Lung (tissue), 12 donors: ENCODE measurements around the gene TEC. TPM values are rescaled to one million over a fixed set of nuclear protein-coding genes. Genes with fewer than 3 reads are reported as not detected.

Experiments used
- ATAC-seq: fragments of 200-7000 bp; cut with Tn5 transposase; one replicate; pipeline ENCODE4 v1.9.1; 2020; ENCODE audit warnings: moderate number of reproducible peaks; ENCODE audit not compliant: insufficient read depth, low FRiP score
- DNase-seq, 3 donors: peaks; one replicate each; pipeline ENCODE4 v3.0.0-alpha.2; 2013 to 2017
- H3K27ac ChIP-seq, 2 donors: one replicate each; pipeline ENCODE4 v1.5.1; 2013; ENCODE audit warnings: mild to moderate bottlenecking in 2 of 2, moderate library complexity in 2 of 2, control low read depth in 1 of 2, inconsistent platforms in 1 of 2, low read depth in 1 of 2, low read length in 1 of 2
- H3K27me3 ChIP-seq, 3 donors: one replicate each; pipeline ENCODE4 v1.5.1; 2013; ENCODE audit warnings: low read length in 2 of 3; ENCODE audit not compliant: control insufficient read depth in 3 of 3, insufficient read depth in 3 of 3
- H3K36me3 ChIP-seq, 4 donors: one replicate each; pipeline ENCODE4 v1.5.1; 2013; ENCODE audit warnings: low read length in 4 of 4, mild to moderate bottlenecking in 1 of 4, moderate library complexity in 1 of 4; ENCODE audit not compliant: control insufficient read depth in 4 of 4, insufficient read depth in 4 of 4
- H3K4me1 ChIP-seq, 5 donors: one replicate each; pipeline ENCODE4 v1.5.1; 2013; ENCODE audit warnings: low read length in 5 of 5, mild to moderate bottlenecking in 2 of 5, moderate library complexity in 1 of 5; ENCODE audit not compliant: control insufficient read depth in 5 of 5, insufficient read depth in 5 of 5
- H3K4me3 ChIP-seq: one replicate; pipeline ENCODE4 v1.5.1; 2013; ENCODE audit warnings: mild to moderate bottlenecking, control low read depth, moderate library complexity
- H3K9ac ChIP-seq, 2 donors: one replicate each; pipeline ENCODE4 v1.5.1; 2013; ENCODE audit warnings: low read length in 2 of 2, control low read depth in 1 of 2; ENCODE audit not compliant: insufficient read depth in 1 of 2
- H3K9me3 ChIP-seq, 4 donors: one replicate each; pipeline ENCODE4 v1.5.1; 2013; ENCODE audit warnings: low read length in 3 of 4, mild to moderate bottlenecking in 1 of 4, moderate library complexity in 1 of 4; ENCODE audit not compliant: control insufficient read depth in 4 of 4, insufficient read depth in 3 of 4
- CTCF ChIP-seq: IDR thresholded peaks from 2 replicates; pipeline ENCODE4 v1.5.1; 2012; ENCODE audit warnings: mild to moderate bottlenecking; ENCODE audit errors: control extremely low read depth, extremely low read depth
- WGBS, 2 donors: extraction: QIAGEN DNeasy Blood & Tissue Kit; methylation state at CpG; one replicate each; pipeline ENCODE4 v1.1.7; 2013; 5-methylcytosine and 5-hydroxymethylcytosine counted together
- polyA plus RNA-seq, 2 donors: library from polyadenylated mRNA; stranded (reverse); fragments of 200-250 nt; gene quantifications; one replicate each; pipeline ENCODE4 v1.2.1, GENCODE V29; 2013
- total RNA-seq, 2 donors: library from RNA; depleted of rRNA in 1 of 2; stranded (reverse); fragments of >200 nt in 1 of 2; gene quantifications; one replicate each; pipeline ENCODE4 v1.2.1, GENCODE V29; 2014 to 2021
- donor health status: control.
- donor health status: control.
- donor health status: Bipolar disorder and iron deficiency.
- donor health status: healthy.
- donor health status: DM: yes; HTN: yes; CAD: no.

TEC gene
- total and polyA plus RNA-seq, 4 donors = 2.0 to 19.8 (median 3.1) TPM

GRCh38 chr4:48178931-48179330 is 90.7 kb downstream of the TEC start:
- H3K27me3 ChIP-seq = no peaks in the 10 kb centered on the region
- no peak overlapping the region for H3K9ac ChIP-seq
- H3K4me1 ChIP-seq = no peaks in the 10 kb centered on the region
- ATAC-seq = no peak
- no peak overlapping the region for H3K27ac ChIP-seq
- no peak for TF ChIP-seq CTCF
- no peaks in the 10 kb centered on the region for H3K9me3 ChIP-seq
- no peaks in the 10 kb centered on the region for H3K36me3 ChIP-seq
- WGBS, 2 donors = 74 to 77% methylated on average over 4 of the region's 4 CpGs
- no peak overlapping the region for H3K4me3 ChIP-seq
- DNase-seq = no peak

GRCh38 chr4:48175806-48176205 is 93.8 kb downstream of the TEC start:
- DNase-seq (no peak), ATAC-seq (no peak)
- H3K4me1 ChIP-seq = no peaks in the 10 kb centered on the region

GRCh38 chr4:48175328-48175727 is 94.3 kb downstream of the TEC start:
- Histone ChIP-seq H3K27ac (no peak overlapping the region), H3K9me3 (no peaks in the 10 kb centered on the region), H3K9ac (no peak overlapping the region), H3K4me1 (no peaks in the 10 kb centered on the region), H3K27me3 (no peaks in the 10 kb centered on the region), H3K36me3 (no peaks in the 10 kb centered on the region), H3K4me3 (no peak overlapping the region)
- no peak for TF ChIP-seq CTCF
- 57 to 71% methylated on average over 7 of the region's 7 CpGs for WGBS, 2 donors
- ATAC-seq = no peak
- no peak for DNase-seq

More at GRCh38 chr4:48175806-48176205, 93.8 kb downstream of the TEC start:
- no peak overlapping the region for H3K4me3 ChIP-seq
- H3K27me3 ChIP-seq = no peaks in the 10 kb centered on the region
- no peak overlapping the region for H3K27ac ChIP-seq
- H3K9me3 ChIP-seq = no peaks in the 10 kb centered on the region
- H3K36me3 ChIP-seq = no peaks in the 10 kb centered on the region
- TF ChIP-seq CTCF = no peak
- H3K9ac ChIP-seq = no peak overlapping the region
